Lung microvascular endothelial cell (primary cell): Measurements from ENCODE around the gene LDLRAD4. TPM values are rescaled to one million over a fixed set of nuclear protein-coding genes. Genes with fewer than 3 reads are reported as not detected.

Source experiments
- DNase-seq, 2 donors: peaks; one replicate each; pipeline versions ENCODE4 v3.0.0 to v3.0.0-alpha.2; 2010; ENCODE audit warnings: low read depth in 2 of 2
- total RNA-seq: library from RNA; depleted of rRNA; stranded (reverse); fragments of >200 nt; gene quantifications from 2 replicates; pipeline ENCODE4 v1.2.1, GENCODE V29; 2014

Gene LDLRAD4
- total RNA-seq, 1 donor from 2014 or later, result 22.2 TPM

GRCh38 chr18:13545955-13546354 is 327.4 kb downstream of the LDLRAD4 start:
- no peak for DNase-seq

DNA sequence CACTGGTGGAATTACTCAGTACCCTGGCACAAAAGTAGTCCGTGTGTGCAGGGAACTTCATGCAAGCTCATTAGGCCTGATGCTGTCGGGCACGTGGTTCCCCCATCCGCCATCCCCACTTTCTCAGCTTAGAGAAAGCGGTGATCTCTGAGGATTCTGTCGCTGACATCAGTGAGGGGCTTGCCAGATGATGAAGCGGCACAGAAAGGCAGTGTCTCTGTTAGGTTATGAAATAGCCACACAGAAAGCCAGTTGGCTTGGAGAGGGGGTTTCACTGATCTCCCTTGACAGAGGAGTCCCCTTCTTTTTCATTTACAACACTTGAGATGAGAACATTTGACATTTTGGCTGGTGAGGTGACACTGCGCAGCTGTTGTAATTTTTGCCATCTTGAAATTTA is 328.1 kb downstream of the LDLRAD4 start:
- no peak for DNase-seq

- no peak for DNase-seq
Measured at GRCh38 chr18:13547347-13547746, 328.8 kb downstream of the LDLRAD4 start.

GRCh38 chr18:13548106-13548819 is 329.7 kb downstream of the LDLRAD4 start:
- DNase-seq, result no peak

- no peak for DNase-seq
Measured at GRCh38 chr18:13548966-13549879, 330.7 kb downstream of the LDLRAD4 start.

DNA sequence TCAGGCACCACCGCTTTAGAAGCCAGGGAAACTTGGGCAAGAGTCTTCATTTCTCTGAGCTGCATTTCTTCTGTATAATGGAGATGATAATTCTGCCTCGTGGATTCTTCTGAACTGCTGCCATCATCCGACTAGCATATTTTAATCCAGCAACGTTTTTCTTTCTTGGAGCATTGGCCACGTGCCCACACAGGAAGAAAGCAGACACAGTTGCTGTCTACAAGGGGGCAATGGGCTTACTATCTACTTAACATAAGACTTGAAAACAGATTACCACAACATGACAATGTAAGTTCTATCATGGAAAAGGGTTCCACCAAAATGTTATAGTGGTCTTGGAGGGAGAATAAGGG is 331.3 kb downstream of the LDLRAD4 start:
- DNase-seq, result no peak

DNA sequence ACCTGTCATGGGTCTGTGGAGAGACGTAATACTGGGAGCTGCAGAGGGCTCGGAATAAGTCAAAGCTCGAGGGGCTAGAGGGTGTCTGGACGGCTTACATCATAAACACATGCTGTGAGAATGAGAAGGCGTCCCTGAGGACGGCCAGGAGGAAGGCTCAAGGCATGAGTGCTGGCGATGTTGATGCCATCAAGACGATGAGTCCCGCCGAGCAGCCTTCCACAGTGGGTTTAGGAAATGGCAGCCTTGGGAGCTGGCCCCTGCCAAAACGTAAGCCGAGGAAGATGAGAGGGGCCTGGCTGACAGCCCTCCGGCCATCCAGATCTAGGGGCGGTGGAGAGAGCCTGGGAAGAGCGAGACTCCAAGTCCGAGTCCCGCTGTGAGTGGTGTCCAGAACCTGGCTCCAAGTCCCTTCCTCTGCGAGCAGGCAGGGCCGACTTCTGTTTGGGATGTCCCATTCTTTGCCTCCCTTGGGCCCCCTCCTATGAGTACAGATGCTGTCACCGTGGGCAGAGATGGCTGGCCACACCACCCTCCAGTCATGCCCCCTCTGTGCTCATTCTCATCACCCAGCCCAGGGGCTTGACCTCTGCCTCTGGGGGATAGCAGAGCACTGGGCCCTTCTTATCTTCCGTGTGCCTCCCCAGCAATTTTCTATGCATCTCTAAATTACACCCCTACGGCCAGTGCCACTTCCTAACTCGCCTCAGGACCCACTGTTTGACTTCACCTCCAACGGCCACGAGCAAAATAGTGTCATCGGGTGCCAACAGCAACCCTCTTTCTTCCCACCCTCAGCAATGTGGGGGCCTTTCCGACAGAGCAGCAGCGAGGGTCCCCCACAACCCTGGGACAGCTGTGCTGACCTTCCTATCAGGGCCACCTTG is 332.1 kb downstream of the LDLRAD4 start:
- no peak for DNase-seq

- no peak for DNase-seq
Measured at GRCh38 chr18:13551305-13551603, 332.7 kb downstream of the LDLRAD4 start.

- no peak for DNase-seq
Measured at GRCh38 chr18:13551841-13552733, 333.5 kb downstream of the LDLRAD4 start.

DNA sequence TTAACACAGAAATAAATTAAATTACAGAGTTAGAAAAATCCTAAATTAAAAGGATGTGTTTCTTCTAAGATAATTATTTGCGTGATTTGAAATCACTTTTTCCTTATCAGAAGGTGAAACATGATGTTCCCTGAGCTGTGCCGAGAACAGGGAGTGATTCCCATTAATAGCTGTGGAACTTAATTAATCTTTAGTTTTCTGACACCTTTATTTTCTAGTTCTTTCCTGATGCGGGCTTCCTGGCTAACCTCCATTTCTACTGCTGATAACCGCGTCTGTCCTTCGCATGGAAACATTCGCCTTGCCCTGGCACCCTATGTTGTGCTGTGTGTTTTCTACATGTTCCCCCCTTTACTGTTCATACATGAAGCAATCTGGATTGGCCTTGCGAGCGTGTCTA is 334.9 kb downstream of the LDLRAD4 start:
- DNase-seq, result no peak

- no peak for DNase-seq
Measured at GRCh38 chr18:13555192-13555591, 336.6 kb downstream of the LDLRAD4 start.

DNA sequence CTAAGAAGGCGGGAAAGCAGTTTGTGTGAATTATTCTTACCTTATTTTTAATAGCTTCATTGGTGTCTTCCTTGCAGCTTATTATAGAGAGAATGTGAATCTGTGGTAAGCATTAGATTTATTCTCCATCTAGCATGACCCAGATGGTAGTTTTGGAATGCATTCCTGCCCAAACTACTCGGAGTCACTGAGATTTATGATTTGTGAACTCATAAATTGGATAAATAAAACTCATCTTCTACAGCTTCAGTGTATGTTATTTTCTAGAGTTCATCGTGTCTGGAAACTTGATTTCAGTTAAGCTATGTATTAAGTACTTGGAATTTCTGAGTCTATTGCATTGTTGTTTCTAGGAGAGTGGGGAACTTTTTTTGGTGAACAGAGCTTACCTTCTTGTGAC is 337.3 kb downstream of the LDLRAD4 start:
- DNase-seq, result no peak

GRCh38 chr18:13556502-13556901 is 337.9 kb downstream of the LDLRAD4 start:
- DNase-seq, result no peak

DNA sequence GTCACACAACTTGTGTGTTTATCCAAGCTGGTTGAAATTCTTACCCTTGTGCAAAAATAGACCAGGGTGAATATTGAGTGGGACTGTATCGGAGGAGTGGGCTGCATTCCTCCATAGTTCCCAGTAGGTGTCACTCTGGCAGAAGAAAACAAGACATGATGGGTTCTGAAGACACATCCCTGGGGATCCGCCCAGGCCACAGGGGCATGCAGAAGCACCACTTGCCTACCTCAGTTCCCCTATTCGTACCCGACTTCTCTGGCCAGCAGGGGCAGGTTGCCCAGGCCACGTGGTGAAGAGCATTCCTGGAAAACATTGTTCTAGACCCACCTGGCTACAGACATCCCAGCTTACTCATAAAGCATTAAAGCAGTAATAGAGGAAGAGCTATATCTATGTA is 339.6 kb downstream of the LDLRAD4 start:
- peak; percentile 48 to 66 for DNase-seq

GRCh38 chr18:13558790-13559189 is 340.2 kb downstream of the LDLRAD4 start:
- no peak for DNase-seq

GRCh38 chr18:13559754-13560153 is 341.2 kb downstream of the LDLRAD4 start:
- no peak for DNase-seq

DNA sequence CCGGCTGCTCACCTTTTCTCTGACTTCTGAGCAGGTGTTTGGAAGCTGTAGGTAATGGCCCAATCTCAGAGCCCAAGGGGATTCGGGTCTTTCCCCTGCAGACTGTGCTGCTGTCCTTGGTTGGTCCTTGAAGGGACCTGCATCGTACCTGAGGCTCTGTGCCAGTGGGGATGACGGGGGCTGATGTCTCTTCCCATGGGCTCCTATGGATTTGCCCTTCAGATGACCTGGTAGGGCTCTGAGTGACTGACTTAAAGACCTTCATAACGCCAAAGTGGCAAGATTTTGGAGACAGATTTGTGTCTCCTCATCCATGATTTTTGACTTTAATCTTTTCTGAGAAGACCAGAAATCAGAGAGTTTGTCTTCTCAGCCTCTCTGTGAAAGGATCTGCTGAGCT is 341.7 kb downstream of the LDLRAD4 start:
- DNase-seq, result no peak

DNA sequence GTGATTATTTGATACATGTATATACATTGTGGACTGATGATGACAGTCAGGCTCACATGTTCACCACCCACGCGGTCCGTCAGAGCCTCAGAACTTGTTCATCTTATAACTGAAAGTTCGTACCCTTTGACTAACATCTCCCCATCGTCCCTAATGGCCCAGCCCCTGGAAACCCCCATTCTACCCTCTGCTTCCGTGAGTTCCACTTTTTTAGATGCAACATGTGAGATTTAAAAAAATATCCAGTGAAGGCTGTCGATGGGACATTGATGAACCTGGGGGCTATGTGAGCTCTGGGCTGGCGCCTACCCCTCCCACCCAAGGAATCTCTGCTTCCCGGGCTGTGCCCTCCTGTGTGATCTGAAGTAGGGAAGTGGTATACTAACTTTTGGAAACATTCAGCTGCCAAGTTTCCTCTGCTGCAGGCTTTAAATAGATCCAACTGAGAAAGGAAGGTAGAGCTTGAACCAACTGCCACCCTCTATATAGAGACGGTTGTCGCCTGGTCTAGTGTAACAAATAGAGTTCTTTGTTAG is 344.0 kb downstream of the LDLRAD4 start:
- DNase-seq, result peak in 1 of 2 donors; percentile 7

DNA sequence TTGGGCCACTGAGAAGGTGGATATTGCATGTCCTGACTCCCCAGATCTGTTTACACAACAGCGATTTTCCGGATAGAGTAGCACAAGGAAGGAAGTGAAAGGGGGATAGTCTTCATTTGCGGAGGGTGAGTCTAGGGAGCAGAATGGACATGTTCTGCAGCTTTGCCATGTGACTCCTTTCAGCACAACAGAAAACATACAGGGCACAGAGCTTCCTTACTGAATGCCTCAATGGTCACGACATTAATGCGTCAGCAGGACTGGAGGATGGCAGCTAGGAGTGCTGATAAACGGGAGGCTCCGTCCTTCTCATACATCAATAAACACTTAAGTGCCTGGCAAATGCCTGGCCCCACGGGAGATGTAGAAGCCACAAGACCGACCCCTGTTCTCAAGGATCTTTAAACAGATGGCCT is 344.8 kb downstream of the LDLRAD4 start:
- DNase-seq, result no peak

- DNase-seq, result peak in 1 of 2 donors; percentile 69
Measured at GRCh38 chr18:13564579-13564978, 346.0 kb downstream of the LDLRAD4 start.

GRCh38 chr18:13565228-13565627 is 346.7 kb downstream of the LDLRAD4 start:
- DNase-seq, result peak in 1 of 2 donors; percentile 43
